Measurements from ENCODE around the gene LYRM4. TPM values are rescaled to one million over a fixed set of nuclear protein-coding genes. Genes with fewer than 3 reads are reported as not detected.

LYRM4 gene
- total RNA-seq, 1 donor from 2014 or later = 28.5 TPM

DNA sequence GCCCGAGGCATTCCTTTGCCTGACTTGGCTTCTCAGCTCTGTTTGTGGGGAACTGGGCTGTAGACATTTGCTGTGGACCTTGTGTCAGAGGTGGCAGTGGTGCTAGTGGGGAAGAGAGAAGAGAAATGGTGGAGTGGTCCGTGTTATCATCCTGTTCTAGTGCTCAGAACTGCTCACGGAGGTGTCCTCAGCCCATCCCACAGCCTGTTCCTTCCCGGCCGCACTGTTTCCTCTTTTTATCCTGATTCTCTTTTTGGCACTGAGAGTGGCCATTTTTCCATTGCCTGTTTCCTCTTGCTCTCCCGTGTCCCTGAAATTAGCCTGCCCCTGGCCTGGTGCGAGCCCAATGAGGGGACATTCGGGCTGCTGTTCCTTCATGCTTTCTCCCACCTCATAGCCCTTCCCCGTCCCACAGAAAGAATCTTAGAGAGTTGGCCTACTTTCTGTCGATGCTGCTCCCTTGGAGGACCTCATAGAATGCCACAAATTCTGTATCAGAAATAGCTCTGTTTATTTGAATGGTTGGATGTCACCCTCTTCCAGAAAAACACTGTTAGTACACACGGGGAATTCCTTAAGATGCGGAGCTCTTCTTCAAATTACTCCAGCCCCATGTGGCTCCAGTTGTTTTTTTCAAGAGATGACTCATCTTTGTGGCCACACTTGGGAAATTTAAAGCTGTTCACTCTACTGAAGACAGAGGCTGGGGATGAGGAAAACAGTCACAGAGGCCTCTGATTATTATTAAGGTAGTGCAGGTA lies 26.6 kb upstream of the LYRM4 start:
- TF ChIP-seq, protein P1, sequence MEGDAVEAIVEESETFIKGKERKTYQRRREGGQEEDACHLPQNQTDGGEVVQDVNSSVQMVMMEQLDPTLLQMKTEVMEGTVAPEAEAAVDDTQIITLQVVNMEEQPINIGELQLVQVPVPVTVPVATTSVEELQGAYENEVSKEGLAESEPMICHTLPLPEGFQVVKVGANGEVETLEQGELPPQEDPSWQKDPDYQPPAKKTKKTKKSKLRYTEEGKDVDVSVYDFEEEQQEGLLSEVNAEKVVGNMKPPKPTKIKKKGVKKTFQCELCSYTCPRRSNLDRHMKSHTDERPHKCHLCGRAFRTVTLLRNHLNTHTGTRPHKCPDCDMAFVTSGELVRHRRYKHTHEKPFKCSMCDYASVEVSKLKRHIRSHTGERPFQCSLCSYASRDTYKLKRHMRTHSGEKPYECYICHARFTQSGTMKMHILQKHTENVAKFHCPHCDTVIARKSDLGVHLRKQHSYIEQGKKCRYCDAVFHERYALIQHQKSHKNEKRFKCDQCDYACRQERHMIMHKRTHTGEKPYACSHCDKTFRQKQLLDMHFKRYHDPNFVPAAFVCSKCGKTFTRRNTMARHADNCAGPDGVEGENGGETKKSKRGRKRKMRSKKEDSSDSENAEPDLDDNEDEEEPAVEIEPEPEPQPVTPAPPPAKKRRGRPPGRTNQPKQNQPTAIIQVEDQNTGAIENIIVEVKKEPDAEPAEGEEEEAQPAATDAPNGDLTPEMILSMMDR (IDR thresholded peaks at IDR 0.05; ENCODE audit: borderline replicate concordance) = no peak
- no peak for DNase-seq
- Histone ChIP-seq H3K4me1 (peaks cover 25% of the 10 kb centered on the region), H3K9me3 (replicated peaks) (no peaks in the 10 kb centered on the region), H3K4me3 (peak overlapping the region; percentile 33), H3K27me3 (ENCODE audit: low read depth) (no peaks in the 10 kb centered on the region), H3K36me3 (no peaks in the 10 kb centered on the region), H3K27ac (replicated peaks) (peak overlapping the region; percentile 76)
- intact Hi-C loops (cut with micrococcal nuclease) = no loop called here

GRCh38 chr6:5286780-5287179 lies 26.0 kb upstream of the LYRM4 start:
- no peak for DNase-seq
- TF ChIP-seq, protein P1 (IDR thresholded peaks at IDR 0.05; ENCODE audit: borderline replicate concordance) = no peak
- intact Hi-C loops (cut with micrococcal nuclease) = no loop called here
- Histone ChIP-seq H3K27me3 (ENCODE audit: low read depth) (no peaks in the 10 kb centered on the region), H3K4me3 (no peak overlapping the region), H3K27ac (replicated peaks) (peak overlapping the region; percentile 76), H3K4me1 (peaks cover 19% of the 10 kb centered on the region), H3K9me3 (replicated peaks) (no peaks in the 10 kb centered on the region), H3K36me3 (no peaks in the 10 kb centered on the region)

DNA sequence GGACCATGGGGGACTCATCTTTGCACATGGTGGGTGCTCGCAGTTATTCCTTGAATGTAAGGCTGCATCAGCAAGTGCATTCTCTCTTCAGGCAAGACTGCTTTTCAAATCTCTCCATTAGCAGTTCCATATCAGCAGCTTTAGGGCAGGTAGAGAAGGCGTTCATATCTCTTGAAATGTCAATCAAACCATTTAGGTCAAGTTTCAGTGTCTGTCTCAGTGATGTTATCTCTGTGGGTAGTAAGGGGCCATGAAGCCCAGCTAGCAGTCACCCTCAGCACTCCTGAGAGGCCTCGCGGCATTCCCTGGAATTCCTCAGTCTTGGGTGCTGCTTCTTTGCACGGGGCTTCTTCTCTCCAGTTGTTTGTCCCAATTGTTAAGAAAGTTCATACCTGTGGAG lies 24.8 kb upstream of the LYRM4 start:
- intact Hi-C loops (cut with micrococcal nuclease) = no loop called here
- peaks cover 19% of the 10 kb centered on the region for H3K4me1 ChIP-seq
- no peak overlapping the region for H3K27ac ChIP-seq (replicated peaks)
- TF ChIP-seq, protein P1 (IDR thresholded peaks at IDR 0.05; ENCODE audit: borderline replicate concordance) = no peak
- H3K36me3 ChIP-seq = no peaks in the 10 kb centered on the region
- no peak overlapping the region for H3K4me3 ChIP-seq
- no peaks in the 10 kb centered on the region for H3K27me3 ChIP-seq (ENCODE audit: low read depth)
- no peaks in the 10 kb centered on the region for H3K9me3 ChIP-seq (replicated peaks)
- DNase-seq = no peak

DNA sequence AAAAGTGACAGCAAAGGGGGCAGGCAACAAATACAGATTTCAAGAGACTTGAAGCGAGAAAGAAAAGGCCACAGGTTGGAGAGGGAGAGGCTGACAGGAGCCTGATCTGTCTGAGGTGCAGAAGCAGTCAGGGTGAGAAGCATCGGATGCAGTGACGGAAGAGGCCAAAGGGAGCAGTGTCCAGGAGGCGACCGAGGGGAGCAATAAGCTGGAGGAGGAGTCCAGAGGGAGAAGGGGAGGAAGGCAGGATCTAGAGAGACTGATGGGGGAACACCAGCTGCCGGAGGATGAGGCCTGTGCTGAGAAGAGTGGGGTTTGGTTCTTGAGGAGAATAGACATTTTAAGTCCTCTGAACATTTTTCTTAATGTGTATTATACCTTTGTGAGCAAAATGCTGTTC lies 24.3 kb upstream of the LYRM4 start:
- Histone ChIP-seq H3K27me3 (ENCODE audit: low read depth) (no peaks in the 10 kb centered on the region), H3K4me3 (no peak overlapping the region), H3K27ac (replicated peaks) (no peak overlapping the region), H3K9me3 (replicated peaks) (no peaks in the 10 kb centered on the region), H3K4me1 (peaks cover 19% of the 10 kb centered on the region), H3K36me3 (no peaks in the 10 kb centered on the region)
- intact Hi-C loops (cut with micrococcal nuclease) = no loop called here
- DNase-seq = no peak
- TF ChIP-seq, protein P1 (IDR thresholded peaks at IDR 0.05; ENCODE audit: borderline replicate concordance) = no peak

DNA sequence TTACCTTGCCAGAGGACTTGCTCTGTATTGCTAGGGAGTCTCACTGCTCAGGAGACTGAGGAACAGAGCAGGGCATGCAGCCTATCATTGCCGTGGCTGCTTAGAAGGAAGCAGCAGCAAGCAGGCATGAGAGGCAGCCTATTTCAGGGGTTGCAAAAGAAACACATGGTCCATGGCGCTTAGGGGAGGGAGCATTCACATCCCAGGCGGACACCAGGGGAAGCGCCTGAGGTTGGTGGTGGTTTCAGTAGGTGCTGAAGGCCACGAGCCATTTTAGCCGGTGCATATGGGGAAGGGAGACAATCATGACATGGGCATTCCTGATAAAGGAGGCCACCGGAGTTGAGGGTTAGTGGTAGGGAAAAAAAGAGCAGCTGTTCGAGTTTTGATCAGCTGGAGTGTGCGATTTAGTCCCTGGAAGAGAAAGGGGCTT lies 21.5 kb upstream of the LYRM4 start:
- intact Hi-C loops (cut with micrococcal nuclease) = no loop called here
- H3K4me1 ChIP-seq = peaks cover 6% of the 10 kb centered on the region
- DNase-seq = no peak

More for the DNA sequence above, 21.5 kb upstream of the LYRM4 start:
- no peaks in the 10 kb centered on the region for H3K27me3 ChIP-seq (ENCODE audit: low read depth)
- no peak overlapping the region for H3K4me3 ChIP-seq
- no peaks in the 10 kb centered on the region for H3K36me3 ChIP-seq
- no peaks in the 10 kb centered on the region for H3K9me3 ChIP-seq (replicated peaks)
- H3K27ac ChIP-seq (replicated peaks) = no peak overlapping the region
- TF ChIP-seq, protein P1 (IDR thresholded peaks at IDR 0.05; ENCODE audit: borderline replicate concordance) = no peak

Measured in left ventricle myocardium inferior (tissue), 1 donor.